NCI-H1092 treated with DMSO at 0.1 percent for 48 hours (cell line): ENCODE data around the gene MYH1.
"Not testable (repeated sequence)": the region's sequence is repeated elsewhere in the genome, so short reads cannot be mapped to it uniquely, and the experiment has no call there.

Source experiments
- DNase-seq: peaks from one replicate; lab custom pipeline; 2025; lab: John Stamatoyannopoulos, UW

Gene MYH1

DNA sequence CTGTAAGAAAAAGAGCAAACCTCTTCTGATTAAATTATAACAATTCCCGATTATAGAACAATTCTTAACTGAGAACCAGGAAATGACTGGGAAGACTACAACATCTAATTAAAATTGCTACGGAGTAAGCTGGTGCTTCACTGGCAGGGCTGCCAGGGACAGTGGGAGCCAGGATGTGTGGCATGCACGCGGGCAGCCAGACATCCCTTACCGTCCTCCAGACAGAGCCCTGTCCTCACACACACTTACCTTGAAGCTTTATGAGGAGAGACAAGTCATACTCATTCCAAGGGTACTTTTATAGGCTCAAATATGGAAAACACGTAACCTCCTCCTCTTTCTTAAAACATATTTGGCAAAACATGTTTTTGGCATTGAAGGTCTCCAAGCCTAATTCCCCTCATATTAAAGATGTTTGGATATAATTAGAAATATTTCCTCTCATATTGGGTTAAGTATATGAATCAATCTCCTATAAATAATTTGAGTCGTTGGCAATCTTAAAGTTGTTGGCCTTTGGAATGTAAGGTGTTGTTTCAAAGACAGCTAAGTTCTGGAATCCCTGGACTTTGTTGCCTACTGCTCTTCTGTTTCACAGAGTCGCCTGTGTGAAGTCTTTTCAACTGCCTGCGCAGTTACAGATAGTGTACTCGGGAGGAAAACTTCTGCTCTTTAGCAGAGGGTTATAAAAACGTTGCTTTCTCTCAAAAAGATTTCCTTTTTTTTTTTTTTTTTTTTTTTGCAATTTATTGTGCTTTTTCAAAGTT, at the start of gene MYH1:
Gene MYH1, minus strand, starts transcription at position 272 of the 767 bp plus-strand sequence. CDS start 1,900 bp downstream, outside the sequence.
- DNase-seq: no peak

GRCh38 chr17:10563991-10564660, 45.8 kb upstream of the MYH1 start:
- no peak for DNase-seq

DNA sequence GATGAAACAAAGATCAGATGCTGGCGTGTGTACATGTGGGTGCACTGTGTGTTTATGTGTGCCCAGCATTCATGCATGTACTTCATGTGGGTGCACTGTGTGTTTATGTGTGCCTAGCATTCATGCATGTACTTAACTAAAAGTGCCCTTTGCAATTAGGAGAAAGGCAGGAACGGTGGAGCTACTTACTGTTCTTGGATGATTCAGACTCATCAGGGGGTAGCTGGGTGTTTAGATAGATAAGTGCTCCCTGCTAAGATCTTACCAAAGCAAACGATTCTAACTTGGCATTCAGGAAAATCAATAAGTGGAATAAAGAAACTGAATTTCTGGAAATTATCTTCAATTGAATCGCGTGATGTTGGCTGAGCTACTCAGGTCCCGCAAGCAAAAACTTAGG, 39.7 kb upstream of the MYH1 start:
- DNase-seq: no peak

GRCh38 chr17:10557422-10557821, 39.1 kb upstream of the MYH1 start:
- no peak for DNase-seq

DNA sequence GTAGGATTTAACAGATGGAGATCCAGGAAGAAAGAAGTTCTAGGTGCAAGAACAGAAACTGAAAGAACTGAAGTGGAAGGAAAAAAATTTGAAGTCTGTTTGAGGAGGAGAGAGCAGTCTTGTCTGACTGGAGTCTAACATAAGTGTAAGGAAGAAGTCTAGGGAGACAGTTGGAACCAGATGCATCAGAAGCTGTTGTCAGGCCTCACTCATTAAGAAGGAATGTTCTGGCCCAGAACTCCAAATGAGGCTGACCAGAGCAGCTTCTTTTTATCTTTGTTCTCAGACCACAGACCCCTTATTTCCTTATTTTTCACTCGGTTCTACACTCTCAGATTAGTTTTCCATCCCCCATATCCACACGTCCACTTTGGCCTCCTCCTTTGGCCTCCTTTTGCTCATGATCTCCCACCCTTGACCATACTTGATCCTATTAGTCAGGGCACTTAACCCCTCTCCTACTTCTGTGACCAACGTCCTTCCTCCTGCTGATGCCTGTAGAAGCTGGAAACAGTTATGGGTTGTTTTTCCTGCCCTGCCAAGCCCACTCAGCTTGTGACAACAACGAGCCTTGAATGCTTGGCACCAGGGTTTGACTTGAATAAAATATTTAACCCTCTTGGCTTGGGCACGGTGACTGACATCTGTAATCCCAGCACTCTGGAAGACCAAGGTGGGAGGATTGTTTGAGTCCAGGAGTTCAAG, 38.1 kb upstream of the MYH1 start:
- DNase-seq: no peak

- no peak for DNase-seq
Measured at GRCh38 chr17:10550014-10550413, 31.7 kb upstream of the MYH1 start.

GRCh38 chr17:10549096-10549842, 30.9 kb upstream of the MYH1 start, which contains the start of gene MYH2:
Gene MYH2 (minus strand): TSS chr17:10549658. CDS start chr17:10547920, 1,738 bp downstream.
- no peak for DNase-seq

DNA sequence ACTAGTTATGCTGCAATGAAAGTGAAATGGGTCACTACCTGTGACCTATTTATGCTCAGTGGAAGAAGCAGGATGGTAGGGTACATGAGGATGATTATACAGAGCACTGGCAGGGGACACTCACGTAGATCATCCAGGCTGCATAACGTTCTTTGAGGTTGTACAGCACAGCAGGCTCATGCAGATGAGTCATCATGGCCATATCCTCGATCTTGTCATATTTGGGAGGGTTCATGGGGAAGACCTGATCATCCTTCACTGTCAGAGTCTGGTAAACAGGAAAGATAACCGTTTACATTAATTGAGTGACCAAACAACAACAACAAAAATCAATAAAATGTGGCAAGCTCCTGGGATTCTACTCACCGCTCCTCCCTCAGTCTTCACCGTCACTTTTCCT, 29.0 kb upstream of the MYH1 start:
- DNase-seq: no peak

GRCh38 chr17:10543486-10543885, 25.1 kb upstream of the MYH1 start:
- DNase-seq: not testable (repeated sequence)

GRCh38 chr17:10541179-10541578, 22.8 kb upstream of the MYH1 start:
- DNase-seq: not testable (repeated sequence)

DNA sequence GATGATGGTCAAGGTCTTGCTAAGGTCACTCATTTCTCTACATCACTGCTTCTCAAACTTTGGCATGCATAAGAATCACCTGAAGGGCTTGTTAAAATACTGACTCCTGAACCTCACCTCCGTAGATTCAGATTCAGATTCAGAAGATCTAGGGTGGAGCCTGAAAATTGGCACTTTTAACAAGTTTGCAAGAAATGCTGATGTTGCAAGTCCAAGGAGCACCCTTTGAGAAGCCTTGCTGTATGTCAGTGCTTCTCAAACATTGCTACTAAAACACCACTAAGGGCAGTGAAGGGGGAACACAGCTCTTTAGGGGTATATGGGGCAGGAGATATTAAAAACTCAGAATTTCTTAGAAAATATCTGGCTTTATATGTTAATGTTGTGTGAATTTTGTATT, 13.7 kb upstream of the MYH1 start:
- no peak for DNase-seq

GRCh38 chr17:10527419-10527818, 9.1 kb upstream of the MYH1 start:
- DNase-seq: no peak

DNA sequence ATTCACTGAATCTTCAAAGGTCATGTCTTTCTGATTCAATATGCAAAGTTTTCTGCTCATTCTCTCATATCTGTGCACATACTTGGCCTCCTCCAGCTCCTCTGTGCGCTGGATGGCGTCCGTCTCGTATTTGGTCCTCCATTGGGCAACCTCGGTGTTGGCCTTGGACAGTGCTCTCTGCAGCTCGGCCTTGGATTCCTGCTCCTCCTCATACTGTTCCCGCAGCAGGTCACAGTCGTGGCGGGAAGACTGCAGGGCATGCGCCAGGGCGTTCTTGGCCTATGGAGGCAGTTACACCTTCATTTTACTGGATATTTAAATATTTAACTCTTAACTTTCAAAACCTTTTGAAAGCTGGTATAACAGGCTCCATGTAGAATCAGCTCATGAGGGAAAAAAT, 8.2 kb upstream of the MYH1 start:
- no peak for DNase-seq

DNA sequence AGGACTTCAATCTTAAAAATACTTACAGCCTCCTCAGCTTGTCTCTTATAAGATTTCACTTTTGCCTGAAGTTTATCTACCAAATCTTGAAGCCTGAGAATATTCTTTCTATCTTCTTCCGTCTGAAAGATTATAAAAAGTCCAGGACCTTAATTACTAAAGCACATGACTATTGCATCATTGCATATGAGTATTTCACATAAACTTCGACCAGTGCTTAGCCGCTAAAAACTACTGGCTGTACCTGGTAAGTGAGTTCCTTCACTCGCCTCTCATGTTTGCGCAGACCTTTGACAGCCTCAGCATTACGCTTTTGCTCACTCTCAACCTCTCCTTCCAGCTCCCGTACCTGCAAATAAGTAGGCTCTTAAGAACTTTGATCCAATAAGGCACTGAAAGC, 4.7 kb upstream of the MYH1 start:
- DNase-seq: no peak

- no peak for DNase-seq
Measured at GRCh38 chr17:10521949-10522348, 3.6 kb upstream of the MYH1 start.

DNA sequence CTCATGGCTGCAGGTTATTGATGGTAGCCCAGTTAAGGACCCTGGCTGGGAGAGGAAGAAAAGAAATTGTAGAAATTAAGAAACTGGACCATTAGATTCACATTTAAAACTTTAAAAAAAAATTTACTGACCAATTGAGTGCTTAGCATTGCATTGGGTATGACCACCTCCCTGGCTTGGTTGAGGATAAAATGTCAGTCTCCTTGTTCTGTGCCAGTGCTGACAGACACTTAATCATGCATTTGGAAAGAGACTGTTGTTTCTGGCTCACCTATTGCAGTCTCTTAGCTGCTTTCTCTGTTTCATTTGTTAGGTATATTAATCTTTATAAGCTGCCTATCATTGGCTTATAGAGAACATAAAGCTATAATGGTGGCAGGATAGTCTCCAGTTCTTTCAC, 1.7 kb downstream of the MYH1 start:
- no peak for DNase-seq

- DNase-seq: no peak
Measured at GRCh38 chr17:10516065-10516464, 2.3 kb downstream of the MYH1 start.

GRCh38 chr17:10513299-10514067, 4.9 kb downstream of the MYH1 start:
- no peak for DNase-seq

DNA sequence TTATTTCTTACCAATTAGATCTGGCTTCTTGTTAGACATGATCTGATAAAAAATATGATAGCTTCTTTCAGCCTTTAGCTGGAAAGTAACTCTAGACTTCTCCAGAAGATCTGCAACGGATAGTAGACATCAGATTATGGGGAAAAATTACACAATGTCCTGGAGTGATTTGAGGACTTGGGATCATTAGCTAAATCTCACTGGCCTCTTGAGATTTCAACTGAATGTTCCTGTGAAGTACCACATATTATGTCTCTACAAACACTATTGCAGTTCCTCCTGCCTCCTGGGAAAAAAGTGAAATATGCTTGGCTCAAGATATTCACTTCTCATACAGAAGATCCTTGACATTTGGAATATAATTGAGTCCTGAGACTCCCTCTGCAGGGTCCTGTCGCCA, 5.5 kb downstream of the MYH1 start:
- DNase-seq: no peak

DNA sequence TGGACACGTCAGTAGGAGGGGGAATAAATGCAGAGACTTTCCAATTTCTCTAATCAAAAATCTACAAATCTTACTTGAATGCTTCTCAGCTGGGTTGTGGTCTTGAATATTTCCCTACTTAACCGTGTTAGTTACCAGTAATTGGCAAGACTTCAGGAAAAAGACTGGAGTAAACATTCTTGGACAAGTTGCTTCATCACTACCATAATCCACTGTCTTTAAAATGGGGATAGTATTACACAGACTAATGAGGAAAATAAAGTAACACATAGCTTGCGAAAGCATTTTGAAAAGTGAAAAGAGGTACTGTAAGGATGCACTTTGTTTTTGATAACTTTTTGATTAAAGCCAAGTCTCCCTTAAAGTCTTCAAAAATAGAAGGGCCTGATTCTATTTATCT, 18.4 kb downstream of the MYH1 start:
- DNase-seq: no peak

DNA sequence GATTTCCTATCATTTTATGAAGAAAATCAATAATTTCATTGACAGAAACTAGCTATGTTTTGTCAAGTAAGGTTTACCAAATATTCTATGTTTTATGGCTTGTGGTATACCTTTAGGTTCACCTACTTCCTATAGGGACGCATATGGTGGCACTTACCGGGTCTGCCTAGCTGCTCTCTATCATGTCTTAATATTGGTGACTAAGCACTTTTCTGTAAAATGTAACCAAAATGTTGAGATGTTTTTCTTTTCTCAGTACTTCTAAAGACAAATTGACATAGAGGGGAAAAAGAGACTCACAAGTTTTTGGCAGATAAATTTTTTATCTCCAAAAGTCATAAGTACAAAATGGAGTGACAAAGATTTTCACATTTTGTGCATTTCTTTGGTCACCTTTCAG, 26.3 kb downstream of the MYH1 start:
- no peak for DNase-seq
